ENCODE results near the gene NAP1L1.
"Not testable (repeated sequence)": the region's sequence is repeated elsewhere in the genome, so short reads cannot be mapped to it uniquely, and the experiment has no call there.

The NAP1L1 gene

DNA sequence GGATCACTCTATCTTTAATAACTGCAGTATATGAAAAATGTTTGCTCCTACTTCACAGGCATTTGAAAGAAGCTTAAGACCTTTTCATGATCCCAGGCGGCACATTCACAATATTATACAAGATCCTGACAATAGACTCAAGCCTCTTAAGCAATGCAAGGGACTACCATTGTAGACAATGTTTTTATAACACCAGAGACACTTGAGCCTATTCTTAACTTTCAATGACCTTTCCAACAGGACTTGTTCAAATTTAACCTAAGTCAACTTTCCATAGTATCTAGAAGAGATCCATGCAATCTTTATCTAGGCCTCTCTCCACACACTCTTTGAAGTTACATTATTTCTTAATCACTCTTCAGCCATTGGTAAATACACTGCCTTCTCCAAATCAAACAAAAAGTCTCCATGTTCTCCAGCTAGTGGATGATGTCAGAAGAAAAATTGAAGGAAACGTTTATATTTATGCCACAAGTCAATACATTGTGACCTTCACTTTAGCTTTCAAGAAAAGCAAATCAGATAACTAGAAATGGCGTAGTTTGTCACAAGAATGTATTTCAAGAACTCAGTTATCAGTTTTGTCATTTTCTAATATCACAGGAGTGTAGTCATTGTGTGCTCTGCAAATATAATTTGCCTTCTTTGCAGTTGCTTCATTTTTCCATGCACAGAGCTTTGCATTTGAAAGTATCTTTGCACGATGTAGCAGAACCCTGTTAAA lies 94.1 kb downstream of the NAP1L1 start:
- no peak for DNase-seq (ENCODE audit: low read depth in 2 of 2)

DNA sequence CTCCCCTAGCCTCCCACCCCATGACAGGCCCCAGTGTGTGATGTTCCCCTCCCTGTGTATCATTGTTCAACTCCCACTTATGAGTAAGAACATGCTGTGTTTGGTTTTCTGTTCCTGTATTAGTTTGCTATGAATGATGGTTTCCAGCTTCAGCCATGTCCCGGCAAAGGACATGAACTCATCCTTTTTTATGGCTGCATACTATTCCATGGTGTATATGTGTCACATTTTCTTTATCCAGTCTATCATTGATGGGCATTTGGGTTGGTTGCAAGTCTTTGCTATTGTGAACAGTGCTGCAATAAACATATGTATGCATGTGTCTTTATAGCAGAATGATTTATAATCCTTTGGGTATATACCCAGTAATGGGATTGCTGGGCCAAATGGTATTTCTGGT lies 96.8 kb downstream of the NAP1L1 start:
- not testable (repeated sequence) for DNase-seq (ENCODE audit: low read depth in 2 of 2)
